ENCODE data around the gene PXT1.

DNA sequence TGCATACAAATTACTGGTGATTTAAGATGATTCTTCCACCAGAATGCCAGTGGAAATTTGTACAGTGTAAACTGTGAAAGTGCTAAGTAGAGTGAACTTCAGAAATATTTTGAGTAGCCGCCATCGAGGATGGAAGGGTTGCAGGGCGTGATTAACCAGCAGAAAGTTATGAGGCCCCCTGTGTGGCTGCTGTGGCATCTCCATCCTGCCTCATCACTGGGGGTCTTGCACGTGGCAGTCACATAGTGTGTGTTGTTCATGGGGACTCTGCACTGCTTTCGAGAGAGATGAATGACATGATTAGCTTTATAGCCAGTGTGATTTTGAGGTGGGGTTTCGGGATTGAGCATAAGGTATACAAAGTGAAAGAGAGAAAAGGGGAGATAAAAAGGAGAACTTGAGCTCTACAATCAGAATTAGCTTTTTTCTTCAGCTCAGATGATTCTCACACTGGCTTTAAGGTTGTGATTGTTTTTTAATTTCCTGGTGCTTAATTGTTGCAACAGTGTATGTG is 26.6 kb upstream of the PXT1 start:
- TF ChIP-seq, protein P1, sequence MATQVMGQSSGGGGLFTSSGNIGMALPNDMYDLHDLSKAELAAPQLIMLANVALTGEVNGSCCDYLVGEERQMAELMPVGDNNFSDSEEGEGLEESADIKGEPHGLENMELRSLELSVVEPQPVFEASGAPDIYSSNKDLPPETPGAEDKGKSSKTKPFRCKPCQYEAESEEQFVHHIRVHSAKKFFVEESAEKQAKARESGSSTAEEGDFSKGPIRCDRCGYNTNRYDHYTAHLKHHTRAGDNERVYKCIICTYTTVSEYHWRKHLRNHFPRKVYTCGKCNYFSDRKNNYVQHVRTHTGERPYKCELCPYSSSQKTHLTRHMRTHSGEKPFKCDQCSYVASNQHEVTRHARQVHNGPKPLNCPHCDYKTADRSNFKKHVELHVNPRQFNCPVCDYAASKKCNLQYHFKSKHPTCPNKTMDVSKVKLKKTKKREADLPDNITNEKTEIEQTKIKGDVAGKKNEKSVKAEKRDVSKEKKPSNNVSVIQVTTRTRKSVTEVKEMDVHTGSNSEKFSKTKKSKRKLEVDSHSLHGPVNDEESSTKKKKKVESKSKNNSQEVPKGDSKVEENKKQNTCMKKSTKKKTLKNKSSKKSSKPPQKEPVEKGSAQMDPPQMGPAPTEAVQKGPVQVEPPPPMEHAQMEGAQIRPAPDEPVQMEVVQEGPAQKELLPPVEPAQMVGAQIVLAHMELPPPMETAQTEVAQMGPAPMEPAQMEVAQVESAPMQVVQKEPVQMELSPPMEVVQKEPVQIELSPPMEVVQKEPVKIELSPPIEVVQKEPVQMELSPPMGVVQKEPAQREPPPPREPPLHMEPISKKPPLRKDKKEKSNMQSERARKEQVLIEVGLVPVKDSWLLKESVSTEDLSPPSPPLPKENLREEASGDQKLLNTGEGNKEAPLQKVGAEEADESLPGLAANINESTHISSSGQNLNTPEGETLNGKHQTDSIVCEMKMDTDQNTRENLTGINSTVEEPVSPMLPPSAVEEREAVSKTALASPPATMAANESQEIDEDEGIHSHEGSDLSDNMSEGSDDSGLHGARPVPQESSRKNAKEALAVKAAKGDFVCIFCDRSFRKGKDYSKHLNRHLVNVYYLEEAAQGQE (IDR thresholded peaks at IDR 0.05; ENCODE audit: borderline replicate concordance): no peak
- TF ChIP-seq, protein P2, sequence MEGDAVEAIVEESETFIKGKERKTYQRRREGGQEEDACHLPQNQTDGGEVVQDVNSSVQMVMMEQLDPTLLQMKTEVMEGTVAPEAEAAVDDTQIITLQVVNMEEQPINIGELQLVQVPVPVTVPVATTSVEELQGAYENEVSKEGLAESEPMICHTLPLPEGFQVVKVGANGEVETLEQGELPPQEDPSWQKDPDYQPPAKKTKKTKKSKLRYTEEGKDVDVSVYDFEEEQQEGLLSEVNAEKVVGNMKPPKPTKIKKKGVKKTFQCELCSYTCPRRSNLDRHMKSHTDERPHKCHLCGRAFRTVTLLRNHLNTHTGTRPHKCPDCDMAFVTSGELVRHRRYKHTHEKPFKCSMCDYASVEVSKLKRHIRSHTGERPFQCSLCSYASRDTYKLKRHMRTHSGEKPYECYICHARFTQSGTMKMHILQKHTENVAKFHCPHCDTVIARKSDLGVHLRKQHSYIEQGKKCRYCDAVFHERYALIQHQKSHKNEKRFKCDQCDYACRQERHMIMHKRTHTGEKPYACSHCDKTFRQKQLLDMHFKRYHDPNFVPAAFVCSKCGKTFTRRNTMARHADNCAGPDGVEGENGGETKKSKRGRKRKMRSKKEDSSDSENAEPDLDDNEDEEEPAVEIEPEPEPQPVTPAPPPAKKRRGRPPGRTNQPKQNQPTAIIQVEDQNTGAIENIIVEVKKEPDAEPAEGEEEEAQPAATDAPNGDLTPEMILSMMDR (IDR thresholded peaks at IDR 0.05; ENCODE audit: poor library complexity, severe bottlenecking): no peak
- no peak for TF ChIP-seq RAD21 (conservative IDR thresholded peaks at IDR 0.05)
- TF ChIP-seq TAF1 (IDR thresholded peaks at IDR 0.05; ENCODE audit: low read depth): no peak
- no peak for TF ChIP-seq POLR2AphosphoS5 (IDR thresholded peaks at IDR 0.05)
- TF ChIP-seq EZH2 (IDR thresholded peaks at IDR 0.05; ENCODE audit: borderline replicate concordance, insufficient read depth, low read length, poor library complexity, severe bottlenecking): no peak
- no peak for TF ChIP-seq SMC3 (conservative IDR thresholded peaks at IDR 0.05; ENCODE audit: poor library complexity)
- TF ChIP-seq EP300 (conservative IDR thresholded peaks at IDR 0.05; ENCODE audit: poor library complexity, severe bottlenecking): no peak
